Measurements from ENCODE around the gene CBLL2.

Gene CBLL2

DNA sequence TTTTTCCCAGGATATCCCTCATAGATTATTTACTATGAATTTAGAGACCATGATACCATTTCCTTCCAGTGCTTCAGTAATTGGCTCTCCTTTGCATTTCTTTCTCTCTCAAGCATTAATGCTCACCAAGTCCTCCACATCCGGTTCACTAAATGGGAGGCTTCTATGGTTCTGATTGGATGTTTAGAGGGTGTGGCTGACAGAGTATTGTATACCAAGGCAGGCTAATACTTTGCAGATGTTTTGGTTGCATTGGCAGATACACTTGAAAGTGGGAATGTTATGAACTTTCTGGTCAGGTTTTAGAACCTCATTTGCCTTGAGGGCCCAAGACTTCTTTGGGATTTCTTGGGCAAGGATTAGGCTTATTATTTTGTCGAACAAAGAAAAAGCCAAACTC, 24.2 kb downstream of the CBLL2 start:
- H3K27ac ChIP-seq: no peak overlapping the region
- H3K27me3 ChIP-seq (ENCODE audit: insufficient read depth, low read depth, severe bottlenecking): peaks cover 2% of the 10 kb centered on the region
- no peak for DNase-seq
- no peaks in the 10 kb centered on the region for H3K9me3 ChIP-seq (ENCODE audit: severe bottlenecking)
- no peaks in the 10 kb centered on the region for H3K36me3 ChIP-seq
- no peak for TF ChIP-seq CTCF (IDR thresholded peaks at IDR 0.05; ENCODE audit: low read depth, low read length)
- H3K4me3 ChIP-seq (ENCODE audit: low read depth, low read length): no peak overlapping the region

GRCh38 chrX:22300130-22300529, 27.4 kb downstream of the CBLL2 start:
- H3K27ac ChIP-seq: no peak overlapping the region
- no peak for TF ChIP-seq CTCF (IDR thresholded peaks at IDR 0.05; ENCODE audit: low read depth, low read length)
- DNase-seq: peak; percentile 14
- H3K36me3 ChIP-seq: no peaks in the 10 kb centered on the region
- peaks cover 2% of the 10 kb centered on the region for H3K27me3 ChIP-seq (ENCODE audit: insufficient read depth, low read depth, severe bottlenecking)
- no peak overlapping the region for H3K4me3 ChIP-seq (ENCODE audit: low read depth, low read length)
- H3K9me3 ChIP-seq (ENCODE audit: severe bottlenecking): no peaks in the 10 kb centered on the region

DNA sequence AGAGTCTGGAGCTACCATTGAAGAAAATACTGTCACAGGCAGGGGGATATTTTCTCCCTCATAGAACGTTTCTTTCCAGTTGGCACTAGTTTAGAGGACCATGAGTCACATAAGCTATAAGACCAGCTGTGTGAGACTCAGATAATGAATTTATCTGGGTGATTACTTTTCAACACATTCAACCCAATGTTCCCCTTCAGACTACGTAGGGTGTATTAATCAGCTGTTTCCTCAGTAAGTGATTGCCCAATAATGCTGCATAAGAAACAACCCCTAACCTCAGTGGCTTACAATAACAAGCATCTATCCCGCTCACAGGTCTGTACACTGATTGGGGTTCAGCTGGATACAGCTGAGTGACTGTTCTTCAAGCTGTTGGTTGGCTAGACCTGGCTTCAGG, 38.1 kb downstream of the CBLL2 start:
- H3K27me3 ChIP-seq (ENCODE audit: insufficient read depth, low read depth, severe bottlenecking): peaks cover 2% of the 10 kb centered on the region
- H3K36me3 ChIP-seq: no peaks in the 10 kb centered on the region
- H3K4me3 ChIP-seq (ENCODE audit: low read depth, low read length): no peak overlapping the region
- DNase-seq: no peak
- TF ChIP-seq CTCF (IDR thresholded peaks at IDR 0.05; ENCODE audit: low read depth, low read length): no peak
- no peaks in the 10 kb centered on the region for H3K9me3 ChIP-seq (ENCODE audit: severe bottlenecking)
- no peak overlapping the region for H3K27ac ChIP-seq

- H3K27me3 ChIP-seq (ENCODE audit: insufficient read depth, low read depth, severe bottlenecking): peaks cover 2% of the 10 kb centered on the region
- no peak for TF ChIP-seq CTCF (IDR thresholded peaks at IDR 0.05; ENCODE audit: low read depth, low read length)
- no peak overlapping the region for H3K4me3 ChIP-seq (ENCODE audit: low read depth, low read length)
- H3K36me3 ChIP-seq: no peaks in the 10 kb centered on the region
- no peak for DNase-seq
- H3K9me3 ChIP-seq (ENCODE audit: severe bottlenecking): no peaks in the 10 kb centered on the region
- no peak overlapping the region for H3K27ac ChIP-seq
These were observed 41.1 kb downstream of the CBLL2 start for GRCh38 chrX:22313766-22314165.

- H3K27ac ChIP-seq: no peak overlapping the region
- DNase-seq: no peak
- H3K4me3 ChIP-seq (ENCODE audit: low read depth, low read length): no peak overlapping the region
- no peak for TF ChIP-seq CTCF (IDR thresholded peaks at IDR 0.05; ENCODE audit: low read depth, low read length)
- H3K36me3 ChIP-seq: no peaks in the 10 kb centered on the region
- peaks cover 2% of the 10 kb centered on the region for H3K27me3 ChIP-seq (ENCODE audit: insufficient read depth, low read depth, severe bottlenecking)
- H3K9me3 ChIP-seq (ENCODE audit: severe bottlenecking): no peaks in the 10 kb centered on the region
These were observed 41.5 kb downstream of the CBLL2 start for GRCh38 chrX:22314211-22314610.

DNA sequence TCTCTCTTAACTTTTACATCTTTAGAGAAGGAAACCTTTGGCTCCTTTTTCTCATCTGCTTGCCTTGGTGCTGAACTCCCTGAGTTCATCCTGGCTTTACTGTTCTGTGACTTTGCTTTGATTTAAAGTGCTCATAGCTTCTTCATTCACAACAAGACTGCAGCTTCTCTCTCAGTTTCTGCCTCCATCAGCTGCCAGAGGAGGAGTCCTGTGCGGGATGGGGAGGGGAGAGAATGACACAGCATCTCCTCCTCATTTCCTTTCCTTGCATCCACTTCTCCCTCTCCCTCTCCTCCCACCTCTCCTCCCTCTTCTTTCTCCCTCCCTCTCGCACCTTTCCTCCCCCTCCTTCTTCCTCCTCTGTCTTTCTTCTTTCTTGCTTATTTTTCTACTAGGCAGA, 42.0 kb downstream of the CBLL2 start:
- Histone ChIP-seq H3K27me3 (ENCODE audit: insufficient read depth, low read depth, severe bottlenecking) (peaks cover 2% of the 10 kb centered on the region), H3K9me3 (ENCODE audit: severe bottlenecking) (no peaks in the 10 kb centered on the region), H3K36me3 (no peaks in the 10 kb centered on the region), H3K27ac (no peak overlapping the region), H3K4me3 (ENCODE audit: low read depth, low read length) (no peak overlapping the region)
- no peak for DNase-seq
- no peak for TF ChIP-seq CTCF (IDR thresholded peaks at IDR 0.05; ENCODE audit: low read depth, low read length)

Data from WERI-Rb-1 (cell line).